ENCODE measurements around the gene PTH2. TPM values are rescaled to one million over a fixed set of nuclear protein-coding genes. Genes with fewer than 3 reads are reported as not detected.
"Not testable (repeated sequence)": the region's sequence is repeated elsewhere in the genome, so short reads cannot be mapped to it uniquely, and the experiment has no call there.

PTH2 gene
- total RNA-seq, 2 experiments from 2014 or later = not detected

- CTCF ChIA-PET = interaction anchor here (0.6 kb wide), 1 partner anchor 147 kb away, joined by 4 read pairs; no protein-coding TSS in a partner anchor
- H3K36me3 Mint-ChIP-seq; intact Hi-C loops (cut with micrococcal nuclease); H3K27me3 Mint-ChIP-seq; H3K4me1 Mint-ChIP-seq (ENCODE audit: low read depth); POLR2A ChIA-PET; H3K4me3 Mint-ChIP-seq; DNase-seq; H3K9me3 Mint-ChIP-seq; H3K27ac Mint-ChIP-seq: not testable (repeated sequence)
Measured at GRCh38 chr19:49461130-49461529, 37.9 kb upstream of the PTH2 start.

GRCh38 chr19:49459388-49459787, 36.1 kb upstream of the PTH2 start:
- Mint-ChIP-seq H3K9me3 (no peaks in the 10 kb centered on the region), H3K27ac (no peak overlapping the region), H3K36me3 (peaks cover 7% of the 10 kb centered on the region), H3K27me3 (no peaks in the 10 kb centered on the region), H3K4me1 (ENCODE audit: low read depth) (peaks cover 12% of the 10 kb centered on the region), H3K4me3 (no peak overlapping the region)
- intact Hi-C loops (cut with micrococcal nuclease) = no loop called here
- POLR2A ChIA-PET = interaction anchor here (1.3 kb wide), 1 partner anchor 11 kb away, joined by 4 read pairs; no protein-coding TSS in a partner anchor
- DNase-seq = no peak
- CTCF ChIA-PET = interaction anchor here (4.6 kb wide), 1 partner anchor 17 kb away, joined by 21 read pairs; no protein-coding TSS in a partner anchor

- DNase-seq = no peak
- ChIA-PET CTCF (interaction anchor here (0.6 to 4.6 kb wide), 3 partner anchors 14 to 131 kb away, joined by 3 to 21 read pairs (median 4); no protein-coding TSS in a partner anchor), POLR2A (interaction anchor here (1.3 kb wide), 1 partner anchor 12 kb away, joined by 4 read pairs; no protein-coding TSS in a partner anchor)
- Mint-ChIP-seq H3K36me3 (peaks cover 7% of the 10 kb centered on the region), H3K27me3 (no peaks in the 10 kb centered on the region), H3K27ac (peak overlapping the region; percentile 81), H3K4me1 (ENCODE audit: low read depth) (peaks cover 14% of the 10 kb centered on the region), H3K4me3 (no peak overlapping the region), H3K9me3 (no peaks in the 10 kb centered on the region)
- intact Hi-C loops (cut with micrococcal nuclease) = loop anchor here (1.0 kb wide), 1 partner anchor 12 kb away; no protein-coding TSS in a partner anchor
Measured at GRCh38 chr19:49458567-49458903, 35.3 kb upstream of the PTH2 start.

GRCh38 chr19:49456326-49456725, 33.1 kb upstream of the PTH2 start:
- intact Hi-C loops (cut with micrococcal nuclease) = no loop called here
- no peak for DNase-seq
- Mint-ChIP-seq H3K27me3 (no peaks in the 10 kb centered on the region), H3K4me3 (no peak overlapping the region), H3K27ac (peak overlapping the region; percentile 7), H3K36me3 (peaks cover 11% of the 10 kb centered on the region), H3K9me3 (no peaks in the 10 kb centered on the region), H3K4me1 (ENCODE audit: low read depth) (peaks cover 22% of the 10 kb centered on the region)
- POLR2A ChIA-PET = interaction anchor here (0.7 kb wide), 1 partner anchor 17 kb away, joined by 4 read pairs; no protein-coding TSS in a partner anchor
- CTCF ChIA-PET = interaction anchor here (1.1 to 4.6 kb wide), 4 partner anchors 13 to 20 kb away, joined by 3 to 21 read pairs (median 12); partner anchors contain the start of gene FLT3LG

GRCh38 chr19:49455773-49456172, 32.5 kb upstream of the PTH2 start:
- Mint-ChIP-seq H3K27me3 (no peaks in the 10 kb centered on the region), H3K27ac (no peak overlapping the region), H3K4me3 (no peak overlapping the region), H3K9me3 (no peaks in the 10 kb centered on the region), H3K4me1 (ENCODE audit: low read depth) (peaks cover 24% of the 10 kb centered on the region), H3K36me3 (peaks cover 13% of the 10 kb centered on the region)
- intact Hi-C loops (cut with micrococcal nuclease) = no loop called here
- DNase-seq = no peak
- ChIA-PET POLR2A (no interaction called here), CTCF (interaction anchor here (0.7 to 4.6 kb wide), 5 partner anchors 13 to 20 kb away, joined by 3 to 21 read pairs (median 9); partner anchors contain the start of gene FLT3LG)

GRCh38 chr19:49453757-49454240, 30.6 kb upstream of the PTH2 start:
- DNase-seq = no peak
- intact Hi-C loops (cut with micrococcal nuclease) = loop anchor here (1.0 to 5.0 kb wide), 9 partner anchors 10 to 571 kb away; partner anchors contain the start of genes FLT3LG, PRMT1, RPL13A and RPS11
- H3K36me3 Mint-ChIP-seq = peaks cover 26% of the 10 kb centered on the region
- no peaks in the 10 kb centered on the region for H3K9me3 Mint-ChIP-seq
- H3K4me3 Mint-ChIP-seq = peak overlapping the region; percentile 100
- POLR2A ChIA-PET = interaction anchor here (0.6 to 4.2 kb wide), 9 partner anchors 17 to 440 kb away, joined by 3 to 52 read pairs (median 4); partner anchors contain the start of genes FLT3LG and RPL13A
- H3K27me3 Mint-ChIP-seq = no peaks in the 10 kb centered on the region
- CTCF ChIA-PET = interaction anchor here (1.5 to 5.1 kb wide), 4 partner anchors 16 to 62 kb away, joined by 3 to 29 read pairs (median 19); partner anchors contain the start of gene FLT3LG
- peaks cover 39% of the 10 kb centered on the region for H3K4me1 Mint-ChIP-seq (ENCODE audit: low read depth)
- peak overlapping the region; percentile 99 for H3K27ac Mint-ChIP-seq

- intact Hi-C loops (cut with micrococcal nuclease) = loop anchor here (1.0 to 5.0 kb wide), 9 partner anchors 10 to 572 kb away; partner anchors contain the start of genes FLT3LG, PRMT1, RPL13A and RPS11
- POLR2A ChIA-PET = interaction anchor here (0.6 to 4.2 kb wide), 7 partner anchors 18 to 441 kb away, joined by 3 to 52 read pairs (median 5); partner anchors contain the start of genes FLT3LG and RPL13A
- peak within 1 kb of the TSS; percentile 99 for H3K27ac Mint-ChIP-seq
- no peaks in the 10 kb centered on the region for H3K27me3 Mint-ChIP-seq
- H3K9me3 Mint-ChIP-seq = no peaks in the 10 kb centered on the region
- H3K36me3 Mint-ChIP-seq = peaks cover 31% of the 10 kb centered on the region
- peak; percentile 99 for DNase-seq
- CTCF ChIA-PET = interaction anchor here (1.3 to 5.1 kb wide), 5 partner anchors 17 to 152 kb away, joined by 3 to 29 read pairs (median 15); partner anchors contain the start of gene FLT3LG
- peak within 1 kb of the TSS; percentile 100 for H3K4me3 Mint-ChIP-seq
- peaks cover 43% of the 10 kb centered on the region for H3K4me1 Mint-ChIP-seq (ENCODE audit: low read depth)
Measured at GRCh38 chr19:49453013-49453756, 29.9 kb upstream of the PTH2 start, which contains the start of gene ALDH16A1. TSS of gene ALDH16A1 (plus strand) at chr19:49453225. CDS start at chr19:49453332, 107 bp downstream.

GRCh38 chr19:49451430-49452181, 28.4 kb upstream of the PTH2 start, which contains the start of gene PIH1D1:
TSS of gene PIH1D1 (minus strand) at chr19:49451814. CDS start at chr19:49451574, 240 bp downstream.
- DNase-seq = peak; percentile 98
- H3K27me3 Mint-ChIP-seq = no peaks in the 10 kb centered on the region
- peaks cover 38% of the 10 kb centered on the region for H3K4me1 Mint-ChIP-seq (ENCODE audit: low read depth)
- CTCF ChIA-PET = interaction anchor here (0.7 to 5.1 kb wide), 9 partner anchors 9 to 150 kb away, joined by 3 to 29 read pairs (median 4); partner anchors contain the start of gene FLT3LG
- no peaks in the 10 kb centered on the region for H3K9me3 Mint-ChIP-seq
- peak within 1 kb of the TSS; percentile 100 for H3K4me3 Mint-ChIP-seq
- POLR2A ChIA-PET = interaction anchor here (0.6 to 4.2 kb wide), 4 partner anchors 20 to 224 kb away, joined by 3 to 52 read pairs (median 6); partner anchors contain the start of genes FLT3LG and RPL13A
- intact Hi-C loops (cut with micrococcal nuclease) = loop anchor here (2.0 to 5.0 kb wide), 3 partner anchors 119 to 573 kb away; partner anchors contain the start of genes SCAF1 and VRK3
- H3K36me3 Mint-ChIP-seq = peaks cover 40% of the 10 kb centered on the region
- peak within 1 kb of the TSS; percentile 99 for H3K27ac Mint-ChIP-seq

GRCh38 chr19:49450405-49450804, 27.2 kb upstream of the PTH2 start:
- peaks cover 35% of the 10 kb centered on the region for H3K4me1 Mint-ChIP-seq (ENCODE audit: low read depth)
- peak overlapping the region; percentile 60 for H3K27ac Mint-ChIP-seq
- POLR2A ChIA-PET = no interaction called here

GRCh38 chr19:49448432-49448786, 25.2 kb upstream of the PTH2 start:
- no peak overlapping the region for H3K4me3 Mint-ChIP-seq
- ChIA-PET CTCF (no interaction called here), POLR2A (interaction anchor here (0.6 to 1.0 kb wide), 2 partner anchors 22 to 104 kb away, joined by 3 read pairs; no protein-coding TSS in a partner anchor)
- no peak overlapping the region for H3K27ac Mint-ChIP-seq
- H3K4me1 Mint-ChIP-seq (ENCODE audit: low read depth) = peaks cover 42% of the 10 kb centered on the region
- no peaks in the 10 kb centered on the region for H3K9me3 Mint-ChIP-seq
- intact Hi-C loops (cut with micrococcal nuclease) = no loop called here
- DNase-seq = no peak
- H3K27me3 Mint-ChIP-seq = no peaks in the 10 kb centered on the region
- H3K36me3 Mint-ChIP-seq = peaks cover 41% of the 10 kb centered on the region

More at GRCh38 chr19:49450405-49450804, 27.2 kb upstream of the PTH2 start:
- intact Hi-C loops (cut with micrococcal nuclease) = loop anchor here (5.0 kb wide), 1 partner anchor 118 kb away; no protein-coding TSS in a partner anchor
- no peaks in the 10 kb centered on the region for H3K9me3 Mint-ChIP-seq
- DNase-seq = no peak
- no peaks in the 10 kb centered on the region for H3K27me3 Mint-ChIP-seq
- CTCF ChIA-PET = interaction anchor here (0.6 to 5.1 kb wide), 4 partner anchors 20 to 182 kb away, joined by 3 to 29 read pairs (median 20); partner anchors contain the start of gene FLT3LG
- peaks cover 41% of the 10 kb centered on the region for H3K36me3 Mint-ChIP-seq
- peak overlapping the region; percentile 100 for H3K4me3 Mint-ChIP-seq
